Stimulated activated CD8-positive, alpha-beta memory T cell treated with anti-CD3 and anti-CD28 coated beads, Interleukin-4, amount 100 ng/mL, for 24 hours (primary cell): ENCODE results near the gene TEKT4.
"Not testable (repeated sequence)": the region's sequence is repeated elsewhere in the genome, so short reads cannot be mapped to it uniquely, and the experiment has no call there.

Source experiments
- DNase-seq: peaks from one replicate; pipeline ENCODE4 v3.0.0-alpha.2; 2020; ENCODE audit warnings: low read depth

TEKT4 gene

DNA sequence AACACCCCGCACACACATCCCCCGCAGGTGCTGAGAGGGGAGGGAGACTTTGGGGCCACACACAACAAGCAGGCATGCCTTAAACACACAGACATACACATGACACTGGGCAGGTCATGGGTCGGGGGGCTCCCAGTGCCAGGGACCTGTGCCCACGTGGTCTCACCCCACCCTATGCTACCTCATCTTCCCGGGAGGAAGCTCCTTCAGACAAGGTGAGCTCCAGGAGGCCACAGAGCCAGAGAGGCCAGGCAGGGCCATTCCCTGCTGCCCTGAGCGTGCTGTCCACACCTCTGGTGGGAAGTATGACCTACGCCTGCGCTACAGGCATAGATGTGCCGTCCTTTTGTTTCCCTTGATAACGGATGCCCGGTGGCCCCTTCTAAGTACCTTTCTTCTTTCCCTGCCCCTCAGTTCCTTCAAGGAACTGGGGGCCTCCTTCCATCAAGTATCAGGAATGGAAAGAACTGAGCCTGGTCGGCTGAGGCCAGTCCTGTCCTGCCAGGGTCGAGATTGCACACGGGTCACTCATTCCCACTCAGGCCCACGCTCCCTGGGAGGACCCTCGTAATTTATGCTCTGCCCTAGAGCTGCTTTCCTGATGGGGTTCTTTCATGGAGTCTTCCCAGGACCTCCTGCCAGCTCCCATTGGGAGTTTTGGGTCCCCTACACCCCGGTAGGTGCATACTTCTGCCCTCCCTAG lies 4.7 kb downstream of the TEKT4 start:
- no peak for DNase-seq

DNA sequence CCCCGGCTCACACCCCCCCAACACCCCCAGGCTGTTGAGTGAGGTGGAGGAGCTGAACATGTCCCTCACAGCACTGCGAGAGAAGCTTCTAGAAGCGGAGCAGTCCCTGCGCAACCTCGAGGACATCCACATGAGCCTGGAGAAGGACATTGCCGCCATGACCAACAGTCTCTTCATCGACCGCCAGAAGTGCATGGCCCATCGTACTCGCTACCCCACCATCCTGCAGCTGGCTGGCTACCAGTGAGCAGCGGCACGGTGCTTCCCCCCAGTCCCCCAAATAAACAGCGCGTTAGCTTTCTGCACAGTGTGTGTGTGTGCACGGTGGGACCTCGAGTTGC lies 5.3 kb downstream of the TEKT4 start:
- DNase-seq = no peak

DNA sequence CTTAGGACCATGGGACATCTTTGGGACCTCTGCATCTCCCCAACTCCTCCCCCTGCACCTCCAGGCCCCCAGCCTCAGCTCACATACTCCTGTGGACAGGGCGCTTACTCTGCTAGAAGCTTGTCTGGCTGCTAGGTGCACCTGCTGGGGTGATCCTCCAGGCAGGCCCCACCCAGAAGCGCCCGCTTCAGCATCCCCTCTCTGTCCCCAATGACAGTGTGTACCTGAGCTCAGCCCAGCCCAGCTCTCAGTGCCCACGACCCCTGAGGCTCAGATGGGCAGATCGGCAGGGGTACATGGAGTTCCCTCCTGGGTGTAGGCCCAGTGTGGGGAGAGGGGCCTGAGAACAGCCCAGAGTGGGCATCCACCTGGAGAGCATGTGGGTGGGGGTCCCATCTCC lies 5.9 kb downstream of the TEKT4 start:
- no peak for DNase-seq

DNA sequence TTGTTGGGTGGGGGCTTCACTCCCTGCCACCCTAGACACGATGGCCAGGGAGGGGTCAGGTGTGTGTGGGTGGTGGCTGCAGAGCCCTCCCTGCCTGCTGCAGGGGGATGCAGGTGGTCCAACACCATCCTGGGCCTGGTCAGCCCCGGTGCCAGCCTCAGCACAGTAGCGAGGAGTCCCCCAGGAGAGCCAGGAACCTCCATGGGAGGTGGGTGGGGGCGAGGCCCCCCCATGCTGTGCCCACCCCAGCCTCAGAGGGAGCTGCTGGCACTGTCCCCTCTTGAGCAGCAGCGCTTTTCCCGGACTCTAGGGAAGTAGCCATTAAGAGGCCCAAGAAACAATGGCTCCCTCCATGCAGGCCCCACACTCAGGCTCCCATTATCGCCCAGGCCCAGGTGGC lies 7.3 kb downstream of the TEKT4 start:
- DNase-seq = not testable (repeated sequence)

DNA sequence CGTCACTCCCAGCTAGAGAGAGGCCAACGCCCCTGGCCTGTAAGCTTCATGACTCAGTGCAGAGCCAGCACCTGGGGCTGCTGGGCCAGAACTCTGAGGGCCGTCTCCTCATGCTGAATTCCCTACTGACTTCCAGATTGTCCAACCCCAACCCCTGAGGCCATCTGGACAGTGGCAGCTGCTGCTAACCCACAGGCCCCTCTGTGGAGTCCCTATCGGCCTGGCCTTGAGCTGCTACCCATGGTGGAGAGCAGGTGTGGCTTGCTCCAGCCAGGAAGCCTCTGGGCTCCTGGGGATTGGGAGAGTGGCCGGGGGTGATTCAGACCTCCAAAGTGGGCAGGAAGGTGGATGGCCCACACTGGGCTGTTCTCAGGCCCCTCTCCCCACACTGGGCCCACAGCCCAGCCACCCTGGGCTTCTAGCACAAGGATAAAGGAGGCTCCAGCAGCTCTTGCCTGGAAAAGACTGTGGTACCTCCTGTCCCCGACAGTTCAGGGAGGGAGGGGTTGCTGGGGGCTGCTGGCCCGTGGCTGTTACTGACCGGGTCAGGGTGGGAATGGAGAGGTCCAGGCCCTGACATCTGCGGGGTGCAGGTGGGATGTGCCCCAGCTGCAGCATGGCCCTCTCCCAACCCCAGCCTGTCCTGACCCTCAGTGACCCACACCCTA lies 8.2 kb downstream of the TEKT4 start:
- no peak for DNase-seq

DNA sequence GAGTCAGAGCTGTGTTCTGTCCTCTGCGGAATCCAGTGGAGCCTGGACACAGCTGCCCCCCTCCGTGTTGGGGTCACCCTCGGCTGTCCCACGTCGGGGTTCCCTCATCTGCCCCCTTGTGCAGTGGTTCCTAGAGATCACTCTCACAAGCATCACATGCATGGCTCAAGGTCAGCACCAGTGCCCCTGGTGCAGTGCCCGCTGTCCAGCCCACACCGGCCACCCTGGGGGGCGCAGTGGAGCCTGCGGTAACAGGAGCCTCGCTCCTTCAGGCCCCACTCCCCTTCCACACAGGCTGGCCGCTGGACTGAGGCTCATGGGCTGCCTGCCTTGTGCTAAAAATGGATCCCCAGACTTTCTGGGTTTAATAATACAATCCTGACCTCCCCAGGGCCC lies 8.8 kb downstream of the TEKT4 start:
- DNase-seq = no peak

DNA sequence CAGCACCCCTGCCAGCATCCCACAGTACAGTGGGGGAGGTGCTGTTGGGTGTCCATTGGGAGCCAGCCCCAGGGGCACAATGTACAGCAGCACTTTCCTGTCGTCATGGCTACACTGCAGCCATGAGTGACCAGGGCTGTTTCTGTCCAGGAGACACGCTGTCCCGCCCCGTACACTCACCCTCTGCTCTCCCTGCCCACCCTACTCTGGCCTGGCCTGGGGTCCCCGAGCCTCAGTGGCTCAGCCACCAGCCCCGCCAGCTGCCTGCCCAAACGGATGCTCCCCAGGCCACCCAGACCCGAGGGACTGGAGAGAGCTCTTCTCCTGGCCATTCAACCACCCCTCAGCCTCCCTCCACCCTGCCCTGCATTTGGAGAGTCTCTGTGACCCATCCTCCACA lies 9.3 kb downstream of the TEKT4 start:
- DNase-seq = no peak

DNA sequence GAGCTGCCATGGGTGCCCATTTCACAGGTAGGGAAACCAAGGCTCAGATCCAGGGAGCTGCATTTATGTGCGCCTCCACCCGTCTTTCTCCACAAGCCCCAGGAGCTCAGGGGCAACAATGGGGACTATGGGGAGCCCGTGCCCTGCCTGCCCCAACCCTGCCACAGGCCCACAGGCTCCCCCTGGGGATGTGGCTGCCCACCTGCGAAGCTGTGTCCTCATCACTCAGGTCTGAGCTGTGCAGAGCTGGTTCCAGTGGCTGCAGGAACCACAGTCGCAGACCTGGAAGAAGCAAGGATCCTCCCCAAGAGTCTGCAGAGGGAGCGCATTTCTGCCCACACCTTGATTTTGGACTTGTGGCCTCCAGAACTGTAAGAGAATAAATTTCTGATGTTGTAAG lies 9.8 kb downstream of the TEKT4 start:
- DNase-seq = no peak

DNA sequence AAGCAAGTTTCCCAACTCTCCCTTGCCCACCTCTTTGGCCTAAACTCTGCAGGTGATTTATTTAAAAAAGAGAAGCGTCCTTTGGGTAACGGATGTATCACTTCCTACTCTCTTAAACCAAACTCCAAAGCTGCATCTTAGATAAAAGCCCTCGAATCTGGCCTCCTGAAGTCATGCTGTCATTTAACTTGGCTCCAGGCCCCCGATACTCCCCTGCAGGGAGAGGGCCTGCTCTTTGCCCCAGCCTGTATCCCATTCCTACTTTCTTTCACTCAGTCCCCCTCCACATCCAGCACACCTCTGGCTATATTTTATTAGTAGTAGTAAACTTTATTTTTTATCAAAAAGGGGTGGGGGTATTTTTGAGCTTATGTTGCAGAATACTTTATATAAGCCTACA lies 19.0 kb downstream of the TEKT4 start:
- no peak for DNase-seq

DNA sequence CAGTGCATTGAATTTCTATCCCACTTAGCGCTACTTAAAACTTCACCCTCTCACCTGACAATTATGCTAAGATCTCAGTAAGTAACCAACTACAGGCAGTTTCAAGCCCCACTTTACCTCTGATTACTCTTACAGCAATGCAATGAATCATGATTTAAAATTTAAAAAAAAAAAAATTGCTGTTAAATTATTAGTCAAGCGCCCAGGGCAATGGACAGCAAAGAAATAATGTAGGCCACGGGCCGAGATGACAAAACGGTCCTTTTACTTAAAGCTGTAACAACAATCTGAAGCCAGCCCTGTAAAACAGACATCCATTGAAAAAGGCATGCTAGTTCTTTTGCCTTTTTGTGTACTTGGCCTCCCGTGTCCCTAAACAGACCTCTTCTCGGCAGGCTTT lies 24.0 kb downstream of the TEKT4 start:
- not testable (repeated sequence) for DNase-seq

DNA sequence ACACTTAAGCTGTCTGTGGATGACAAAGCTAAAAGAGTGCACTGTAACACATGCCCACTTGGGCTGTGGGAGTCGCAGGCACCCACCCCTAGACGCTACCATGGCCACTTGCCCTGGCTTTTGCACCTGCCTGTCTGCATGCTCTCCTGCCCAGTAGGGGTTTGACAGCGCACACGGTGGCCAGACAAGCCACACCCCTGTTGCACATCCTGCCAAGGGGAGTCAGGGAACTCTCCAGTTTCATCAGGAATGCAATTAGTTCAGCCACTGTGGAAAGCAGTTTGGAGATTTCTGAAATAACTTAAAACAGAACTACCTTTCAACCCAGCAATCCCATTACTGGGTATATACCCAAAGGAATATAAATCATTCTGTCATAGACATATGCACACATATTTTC lies 35.7 kb downstream of the TEKT4 start:
- not testable (repeated sequence) for DNase-seq

DNA sequence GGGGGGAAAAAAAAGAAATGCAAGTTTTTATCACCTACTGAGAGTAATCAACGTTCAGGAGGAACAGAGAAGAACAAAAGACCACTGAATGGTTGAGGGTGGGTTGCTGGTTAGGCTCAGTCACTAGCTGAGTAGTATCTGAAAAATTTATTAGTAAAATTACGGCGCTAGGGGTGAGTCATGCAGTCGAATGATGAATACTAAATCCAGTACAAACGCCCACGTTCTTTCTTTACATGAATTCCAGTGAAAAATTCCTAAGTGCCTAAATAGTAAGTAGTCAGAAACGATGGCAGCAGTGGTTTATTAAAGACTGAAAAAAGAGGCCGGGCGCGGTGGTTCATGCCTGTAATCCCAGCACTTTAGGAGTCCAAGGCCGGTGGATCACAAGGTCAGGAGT lies 52.0 kb downstream of the TEKT4 start:
- no peak for DNase-seq

DNA sequence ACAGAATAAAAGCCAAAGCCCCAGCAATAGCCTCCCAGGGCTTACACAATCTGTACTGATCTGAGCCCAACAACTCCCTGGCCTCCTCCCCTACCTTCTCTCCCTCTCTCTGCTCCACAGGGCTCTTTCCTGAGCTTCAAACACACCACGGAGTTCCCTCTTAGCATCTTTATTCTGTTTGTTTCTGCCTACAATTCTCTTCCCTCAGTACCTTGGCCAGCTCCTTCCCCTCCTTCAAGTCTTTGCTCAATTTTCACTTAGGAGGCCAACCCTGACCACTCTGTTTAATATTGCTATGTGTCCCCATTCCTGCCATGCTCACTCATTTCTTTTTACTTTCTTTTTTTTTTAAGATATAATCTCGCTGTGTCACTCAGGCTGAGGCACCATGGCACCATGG lies 53.8 kb downstream of the TEKT4 start:
- not testable (repeated sequence) for DNase-seq
